GM23338 (cell line): ENCODE results near the gene STON2. TPM values are rescaled to one million over a fixed set of nuclear protein-coding genes. Genes with fewer than 3 reads are reported as not detected.
A peak's percentile ranks its signal among the peaks of the same experiment; 100 is the strongest.

Experiments used
- ATAC-seq: fragments of 200-7000 bp; cut with Tn5 transposase; 3 replicates; pipeline ENCODE4 v1.9.1; 2020
- DNase-seq: peaks from one replicate; pipeline ENCODE4 v3.0.0-alpha.2; 2015; ENCODE audit warnings: low spot score
- H2AFZ ChIP-seq: fragments of 200-600 bp; sonication (generic); 2 replicates; pipeline ENCODE4 v1.8.0; 2016; ENCODE audit warnings: antibody characterized with exemption, mild to moderate bottlenecking, moderate library complexity
- H3F3A ChIP-seq: fragments of 200-600 bp; sonication (generic); replicated peaks from 2 replicates; pipeline ENCODE4 v1.8.0; 2017; ENCODE audit warnings: antibody characterized with exemption, mixed run types, low read depth
- H3K27ac ChIP-seq: fragments of 200-600 bp; sonication (generic); 2 replicates; pipeline ENCODE4 v1.6.1; 2016; ENCODE audit warnings: low read depth
- H3K27me3 ChIP-seq: fragments of 200-600 bp; sonication (generic); 2 replicates; pipeline ENCODE4 v1.8.0; 2016; ENCODE audit warnings: mild to moderate bottlenecking, mixed run types, moderate library complexity; ENCODE audit not compliant: insufficient read depth
- H3K36me3 ChIP-seq: fragments of 200-600 bp; sonication (generic); 2 replicates; pipeline ENCODE4 v1.8.0; 2016; ENCODE audit warnings: mild to moderate bottlenecking; ENCODE audit not compliant: insufficient read depth
- H3K4me1 ChIP-seq: fragments of 200-600 bp; sonication (generic); 2 replicates; pipeline ENCODE4 v1.8.0; 2016; ENCODE audit warnings: mild to moderate bottlenecking, moderate library complexity; ENCODE audit not compliant: insufficient read depth
- H3K4me2 ChIP-seq: fragments of 200-600 bp; sonication (generic); 2 replicates; pipeline ENCODE4 v1.7.1; 2017; ENCODE audit warnings: mixed run types
- H3K4me3 ChIP-seq: fragments of 200-600 bp; sonication (generic); 2 replicates; pipeline ENCODE4 v1.6.1; 2016; ENCODE audit warnings: mixed run types
- H3K79me2 ChIP-seq: fragments of 200-600 bp; sonication (generic); replicated peaks from 2 replicates; pipeline ENCODE4 v1.8.0; 2017; ENCODE audit warnings: mild to moderate bottlenecking; ENCODE audit not compliant: insufficient read depth
- H3K9me2 ChIP-seq: fragments of 200-600 bp; sonication (generic); 2 replicates; pipeline ENCODE4 v1.8.0; 2017; ENCODE audit not compliant: insufficient read depth
- H4K20me1 ChIP-seq: fragments of 200-600 bp; sonication (generic); replicated peaks from 2 replicates; pipeline ENCODE4 v1.8.0; 2017; ENCODE audit warnings: mild to moderate bottlenecking; ENCODE audit not compliant: insufficient read depth
- H3K27ac Mint-ChIP-seq: 2 replicates; pipeline ENCODE4 v1.8.0; 2020; ENCODE audit warnings: inconsistent platforms, mild to moderate bottlenecking, moderate library complexity, mixed read lengths
- H3K27me3 Mint-ChIP-seq: 3 replicates; pipeline ENCODE4 v1.8.0; 2022; ENCODE audit warnings: low read depth, mild to moderate bottlenecking, moderate library complexity, mixed read lengths, inconsistent platforms; ENCODE audit not compliant: insufficient read depth, poor library complexity
- H3K36me3 Mint-ChIP-seq: 3 replicates; pipeline ENCODE4 v1.8.0; 2021; ENCODE audit warnings: low read depth, mild to moderate bottlenecking, inconsistent platforms, moderate library complexity, mixed read lengths
- H3K4me1 Mint-ChIP-seq: 3 replicates; pipeline ENCODE4 v1.8.0; 2020; ENCODE audit warnings: mild to moderate bottlenecking, inconsistent platforms, mixed read lengths
- H3K4me3 Mint-ChIP-seq: 3 replicates; pipeline ENCODE4 v1.8.0; 2021; ENCODE audit warnings: moderate library complexity, mild to moderate bottlenecking, inconsistent platforms, mixed read lengths
- H3K9me3 Mint-ChIP-seq: 3 replicates; pipeline ENCODE4 v1.8.0; 2020; ENCODE audit warnings: moderate library complexity, mild to moderate bottlenecking, inconsistent platforms, mixed read lengths
- CREB1 ChIP-seq: fragments of 250-450 bp; sonication (Bioruptor Pico); IDR thresholded peaks from 2 replicates; pipeline ENCODE4 v1.5.0; 2020; ENCODE audit warnings: low read depth, mild to moderate bottlenecking, moderate library complexity
- POLR2AphosphoS5 ChIP-seq: IDR thresholded peaks from 2 replicates; pipeline ENCODE4 v1.6.1; 2016; ENCODE audit warnings: antibody characterized with exemption, low read depth
- polyA plus RNA-seq: library from polyadenylated mRNA; unstranded; fragments of >200 nt; fragmentation: Nextera tagmentation; extraction: Ambion mirVana; gene quantifications from 2 replicates; pipeline ENCODE4 v1.2.1, GENCODE V29; 2016
- total RNA-seq: library from RNA; depleted of rRNA; stranded (reverse); fragments of >200 nt; shearing (Covaris generic); gene quantifications from 2 replicates; pipeline ENCODE4 v1.2.3, GENCODE V29; 2014
- TF ChIP-seq, protein P1 (sequence below): IDR thresholded peaks from one replicate; pipeline ENCODE4 v1.6.1; 2018; ENCODE audit warnings: antibody characterized with exemption; ENCODE audit not compliant: unreplicated experiment
- TF ChIP-seq, protein P2 (sequence below), 2 experiments: fragments of 200-600 bp in 1 of 2; sonication (generic) in 1 of 2; conservative IDR thresholded peaks; 2 replicates each; pipeline versions ENCODE4 v1.5.1 to v1.6.1; 2016 to 2017; ENCODE audit warnings: antibody characterized with exemption in 2 of 2, low read depth in 2 of 2, mild to moderate bottlenecking in 2 of 2, moderate library complexity in 1 of 2
- TF ChIP-seq, protein P3 (sequence below): fragments of 250-450 bp; sonication (Bioruptor Pico); IDR thresholded peaks from 2 replicates; pipeline ENCODE4 v1.5.0; 2020; ENCODE audit warnings: mild to moderate bottlenecking, moderate library complexity

STON2 gene
- total and polyA plus RNA-seq, 2 experiments from 2014 or later = 8.2 to 71.0 TPM

DNA sequence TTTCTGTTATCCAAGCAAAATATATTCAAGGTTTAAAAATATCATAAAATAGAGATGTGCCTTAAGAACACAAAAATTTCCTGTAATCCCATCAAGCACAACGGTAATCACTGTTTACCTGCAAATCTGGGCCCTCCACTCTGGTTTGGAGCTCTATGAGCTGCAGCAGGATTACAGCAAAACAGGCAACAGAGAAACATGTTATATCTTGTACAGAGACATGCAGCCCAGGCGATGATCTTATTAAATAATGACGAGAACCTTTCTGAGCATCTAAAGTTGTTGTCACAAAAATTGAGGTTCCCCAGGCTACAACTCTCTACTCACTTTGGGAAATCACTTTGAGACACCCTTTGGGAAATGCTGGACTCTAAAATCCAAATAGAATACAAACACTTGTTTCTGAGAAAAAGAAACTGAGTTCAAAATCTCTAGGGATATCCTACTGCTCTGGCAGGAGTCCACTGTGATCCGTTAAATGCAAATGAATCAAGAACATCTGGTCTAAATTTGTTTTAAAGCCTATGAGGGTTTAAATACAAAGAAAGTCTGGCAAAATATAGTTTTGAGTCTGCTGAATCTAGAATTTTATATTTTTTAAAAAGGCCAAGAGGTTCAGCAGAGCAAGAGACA lies 36.3 kb downstream of the STON2 start:
- peaks cover 24% of the 10 kb centered on the region for H3K4me1 ChIP-seq
- H3K4me1 Mint-ChIP-seq = peaks cover 29% of the 10 kb centered on the region
- no peak overlapping the region for H3K27ac ChIP-seq
- H3K4me3 Mint-ChIP-seq = no peak overlapping the region
- peaks cover 2% of the 10 kb centered on the region for H3K27me3 Mint-ChIP-seq
- no peaks in the 10 kb centered on the region for H3K27me3 ChIP-seq
- no peaks in the 10 kb centered on the region for H3K36me3 ChIP-seq
- no peak overlapping the region for H3K4me3 ChIP-seq
- peak overlapping the region; percentile 66 for H3K27ac Mint-ChIP-seq
- peaks cover 18% of the 10 kb centered on the region for H3K79me2 ChIP-seq
- ATAC-seq (no peak), DNase-seq (no peak)
- no peaks in the 10 kb centered on the region for H3K9me2 ChIP-seq
- no peak overlapping the region for H3K4me2 ChIP-seq
- no peak for TF ChIP-seq CREB1 (CRISPR knock-in tag)
- TF ChIP-seq, protein P1, sequence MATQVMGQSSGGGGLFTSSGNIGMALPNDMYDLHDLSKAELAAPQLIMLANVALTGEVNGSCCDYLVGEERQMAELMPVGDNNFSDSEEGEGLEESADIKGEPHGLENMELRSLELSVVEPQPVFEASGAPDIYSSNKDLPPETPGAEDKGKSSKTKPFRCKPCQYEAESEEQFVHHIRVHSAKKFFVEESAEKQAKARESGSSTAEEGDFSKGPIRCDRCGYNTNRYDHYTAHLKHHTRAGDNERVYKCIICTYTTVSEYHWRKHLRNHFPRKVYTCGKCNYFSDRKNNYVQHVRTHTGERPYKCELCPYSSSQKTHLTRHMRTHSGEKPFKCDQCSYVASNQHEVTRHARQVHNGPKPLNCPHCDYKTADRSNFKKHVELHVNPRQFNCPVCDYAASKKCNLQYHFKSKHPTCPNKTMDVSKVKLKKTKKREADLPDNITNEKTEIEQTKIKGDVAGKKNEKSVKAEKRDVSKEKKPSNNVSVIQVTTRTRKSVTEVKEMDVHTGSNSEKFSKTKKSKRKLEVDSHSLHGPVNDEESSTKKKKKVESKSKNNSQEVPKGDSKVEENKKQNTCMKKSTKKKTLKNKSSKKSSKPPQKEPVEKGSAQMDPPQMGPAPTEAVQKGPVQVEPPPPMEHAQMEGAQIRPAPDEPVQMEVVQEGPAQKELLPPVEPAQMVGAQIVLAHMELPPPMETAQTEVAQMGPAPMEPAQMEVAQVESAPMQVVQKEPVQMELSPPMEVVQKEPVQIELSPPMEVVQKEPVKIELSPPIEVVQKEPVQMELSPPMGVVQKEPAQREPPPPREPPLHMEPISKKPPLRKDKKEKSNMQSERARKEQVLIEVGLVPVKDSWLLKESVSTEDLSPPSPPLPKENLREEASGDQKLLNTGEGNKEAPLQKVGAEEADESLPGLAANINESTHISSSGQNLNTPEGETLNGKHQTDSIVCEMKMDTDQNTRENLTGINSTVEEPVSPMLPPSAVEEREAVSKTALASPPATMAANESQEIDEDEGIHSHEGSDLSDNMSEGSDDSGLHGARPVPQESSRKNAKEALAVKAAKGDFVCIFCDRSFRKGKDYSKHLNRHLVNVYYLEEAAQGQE = no peak
- no peaks in the 10 kb centered on the region for H4K20me1 ChIP-seq
- H3K36me3 Mint-ChIP-seq = peaks cover 2% of the 10 kb centered on the region; the same call in 1 of the 3 replicates
- 0 out of 2 replicates have a peak, but pooled peaks cover 2% of the 10 kb centered on the region for H3F3A ChIP-seq
- no peaks in the 10 kb centered on the region for H3K9me3 Mint-ChIP-seq
- H2AFZ ChIP-seq = no peak overlapping the region

DNA sequence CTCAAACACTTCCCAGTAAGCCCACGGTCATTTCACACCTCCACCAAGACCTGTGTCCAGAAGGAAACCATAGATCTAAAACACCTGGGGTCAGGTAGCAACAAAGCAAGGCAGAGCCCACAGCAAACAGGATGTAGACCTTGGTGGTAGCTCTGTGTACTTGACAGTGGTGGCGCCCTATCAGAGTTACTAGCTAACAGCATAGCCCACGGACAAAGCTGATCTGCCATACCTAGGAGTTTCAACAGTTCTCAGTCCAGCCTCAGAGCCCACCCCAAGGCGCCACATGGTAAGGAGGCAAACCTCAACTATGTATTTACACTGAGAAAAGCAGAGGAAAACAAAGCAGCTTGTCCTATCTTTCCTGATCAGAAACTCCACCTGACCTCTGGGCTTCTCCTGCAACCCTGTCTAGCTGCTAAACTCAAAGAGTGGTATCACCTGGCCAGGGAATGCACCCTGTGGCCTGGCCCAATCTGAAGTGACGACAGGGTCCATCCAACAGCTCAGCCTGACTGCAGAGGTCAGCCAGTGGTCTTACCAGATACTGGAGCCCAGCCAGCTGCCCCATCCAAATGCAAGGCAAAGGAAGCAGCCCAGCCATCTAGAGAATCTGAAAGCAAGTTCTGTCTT lies 46.3 kb downstream of the STON2 start:
- no peak overlapping the region for H3K4me3 ChIP-seq
- peaks cover 5% of the 10 kb centered on the region; the same call in 1 of the 2 replicates for H3K36me3 ChIP-seq
- peaks cover 21% of the 10 kb centered on the region for H3K79me2 ChIP-seq
- TF ChIP-seq, protein P2, sequence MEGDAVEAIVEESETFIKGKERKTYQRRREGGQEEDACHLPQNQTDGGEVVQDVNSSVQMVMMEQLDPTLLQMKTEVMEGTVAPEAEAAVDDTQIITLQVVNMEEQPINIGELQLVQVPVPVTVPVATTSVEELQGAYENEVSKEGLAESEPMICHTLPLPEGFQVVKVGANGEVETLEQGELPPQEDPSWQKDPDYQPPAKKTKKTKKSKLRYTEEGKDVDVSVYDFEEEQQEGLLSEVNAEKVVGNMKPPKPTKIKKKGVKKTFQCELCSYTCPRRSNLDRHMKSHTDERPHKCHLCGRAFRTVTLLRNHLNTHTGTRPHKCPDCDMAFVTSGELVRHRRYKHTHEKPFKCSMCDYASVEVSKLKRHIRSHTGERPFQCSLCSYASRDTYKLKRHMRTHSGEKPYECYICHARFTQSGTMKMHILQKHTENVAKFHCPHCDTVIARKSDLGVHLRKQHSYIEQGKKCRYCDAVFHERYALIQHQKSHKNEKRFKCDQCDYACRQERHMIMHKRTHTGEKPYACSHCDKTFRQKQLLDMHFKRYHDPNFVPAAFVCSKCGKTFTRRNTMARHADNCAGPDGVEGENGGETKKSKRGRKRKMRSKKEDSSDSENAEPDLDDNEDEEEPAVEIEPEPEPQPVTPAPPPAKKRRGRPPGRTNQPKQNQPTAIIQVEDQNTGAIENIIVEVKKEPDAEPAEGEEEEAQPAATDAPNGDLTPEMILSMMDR (conservative IDR thresholded peaks at IDR 0.05; ENCODE audit: low read depth in 2 of 2) = peak in 1 of 2 experiments; percentile 47; a peak in 2 of 4 replicates
- no peak for TF ChIP-seq POLR2AphosphoS5
- TF ChIP-seq, protein P3, sequence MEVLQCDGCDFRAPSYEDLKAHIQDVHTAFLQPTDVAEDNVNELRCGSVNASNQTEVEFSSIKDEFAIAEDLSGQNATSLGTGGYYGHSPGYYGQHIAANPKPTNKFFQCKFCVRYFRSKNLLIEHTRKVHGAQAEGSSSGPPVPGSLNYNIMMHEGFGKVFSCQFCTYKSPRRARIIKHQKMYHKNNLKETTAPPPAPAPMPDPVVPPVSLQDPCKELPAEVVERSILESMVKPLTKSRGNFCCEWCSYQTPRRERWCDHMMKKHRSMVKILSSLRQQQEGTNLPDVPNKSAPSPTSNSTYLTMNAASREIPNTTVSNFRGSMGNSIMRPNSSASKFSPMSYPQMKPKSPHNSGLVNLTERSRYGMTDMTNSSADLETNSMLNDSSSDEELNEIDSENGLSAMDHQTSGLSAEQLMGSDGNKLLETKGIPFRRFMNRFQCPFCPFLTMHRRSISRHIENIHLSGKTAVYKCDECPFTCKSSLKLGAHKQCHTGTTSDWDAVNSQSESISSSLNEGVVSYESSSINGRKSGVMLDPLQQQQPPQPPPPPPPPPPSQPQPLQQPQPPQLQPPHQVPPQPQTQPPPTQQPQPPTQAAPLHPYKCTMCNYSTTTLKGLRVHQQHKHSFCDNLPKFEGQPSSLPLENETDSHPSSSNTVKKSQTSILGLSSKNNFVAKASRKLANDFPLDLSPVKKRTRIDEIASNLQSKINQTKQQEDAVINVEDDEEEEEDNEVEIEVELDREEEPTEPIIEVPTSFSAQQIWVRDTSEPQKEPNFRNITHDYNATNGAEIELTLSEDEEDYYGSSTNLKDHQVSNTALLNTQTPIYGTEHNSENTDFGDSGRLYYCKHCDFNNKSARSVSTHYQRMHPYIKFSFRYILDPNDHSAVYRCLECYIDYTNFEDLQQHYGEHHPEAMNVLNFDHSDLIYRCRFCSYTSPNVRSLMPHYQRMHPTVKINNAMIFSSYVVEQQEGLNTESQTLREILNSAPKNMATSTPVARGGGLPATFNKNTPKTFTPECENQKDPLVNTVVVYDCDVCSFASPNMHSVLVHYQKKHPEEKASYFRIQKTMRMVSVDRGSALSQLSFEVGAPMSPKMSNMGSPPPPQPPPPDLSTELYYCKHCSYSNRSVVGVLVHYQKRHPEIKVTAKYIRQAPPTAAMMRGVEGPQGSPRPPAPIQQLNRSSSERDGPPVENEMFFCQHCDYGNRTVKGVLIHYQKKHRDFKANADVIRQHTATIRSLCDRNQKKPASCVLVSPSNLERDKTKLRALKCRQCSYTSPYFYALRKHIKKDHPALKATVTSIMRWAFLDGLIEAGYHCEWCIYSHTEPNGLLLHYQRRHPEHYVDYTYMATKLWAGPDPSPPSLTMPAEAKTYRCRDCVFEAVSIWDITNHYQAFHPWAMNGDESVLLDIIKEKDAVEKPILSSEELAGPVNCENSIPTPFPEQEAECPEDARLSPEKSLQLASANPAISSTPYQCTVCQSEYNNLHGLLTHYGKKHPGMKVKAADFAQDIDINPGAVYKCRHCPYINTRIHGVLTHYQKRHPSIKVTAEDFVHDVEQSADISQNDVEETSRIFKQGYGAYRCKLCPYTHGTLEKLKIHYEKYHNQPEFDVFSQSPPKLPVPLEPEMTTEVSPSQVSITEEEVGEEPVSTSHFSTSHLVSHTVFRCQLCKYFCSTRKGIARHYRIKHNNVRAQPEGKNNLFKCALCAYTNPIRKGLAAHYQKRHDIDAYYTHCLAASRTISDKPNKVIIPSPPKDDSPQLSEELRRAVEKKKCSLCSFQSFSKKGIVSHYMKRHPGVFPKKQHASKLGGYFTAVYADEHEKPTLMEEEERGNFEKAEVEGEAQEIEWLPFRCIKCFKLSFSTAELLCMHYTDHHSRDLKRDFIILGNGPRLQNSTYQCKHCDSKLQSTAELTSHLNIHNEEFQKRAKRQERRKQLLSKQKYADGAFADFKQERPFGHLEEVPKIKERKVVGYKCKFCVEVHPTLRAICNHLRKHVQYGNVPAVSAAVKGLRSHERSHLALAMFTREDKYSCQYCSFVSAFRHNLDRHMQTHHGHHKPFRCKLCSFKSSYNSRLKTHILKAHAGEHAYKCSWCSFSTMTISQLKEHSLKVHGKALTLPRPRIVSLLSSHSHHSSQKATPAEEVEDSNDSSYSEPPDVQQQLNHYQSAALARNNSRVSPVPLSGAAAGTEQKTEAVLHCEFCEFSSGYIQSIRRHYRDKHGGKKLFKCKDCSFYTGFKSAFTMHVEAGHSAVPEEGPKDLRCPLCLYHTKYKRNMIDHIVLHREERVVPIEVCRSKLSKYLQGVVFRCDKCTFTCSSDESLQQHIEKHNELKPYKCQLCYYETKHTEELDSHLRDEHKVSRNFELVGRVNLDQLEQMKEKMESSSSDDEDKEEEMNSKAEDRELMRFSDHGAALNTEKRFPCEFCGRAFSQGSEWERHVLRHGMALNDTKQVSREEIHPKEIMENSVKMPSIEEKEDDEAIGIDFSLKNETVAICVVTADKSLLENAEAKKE (CRISPR knock-in tag) = no peak
- no peaks in the 10 kb centered on the region for H3K9me2 ChIP-seq
- H3F3A ChIP-seq = no peaks in the 10 kb centered on the region
- no peak overlapping the region for H2AFZ ChIP-seq
- DNase-seq (peak; percentile 38), ATAC-seq (peak; percentile 79)
- Mint-ChIP-seq H3K36me3 (peaks cover 26% of the 10 kb centered on the region), H3K4me3 (no peak overlapping the region), H3K27ac (0 out of 2 replicates have a peak overlapping the region, but pooled peaks have one; percentile 34), H3K27me3 (peaks cover 4% of the 10 kb centered on the region), H3K9me3 (peaks cover 15% of the 10 kb centered on the region), H3K4me1 (peaks cover 7% of the 10 kb centered on the region)
- no peak overlapping the region for H3K4me2 ChIP-seq
- no peaks in the 10 kb centered on the region for H3K4me1 ChIP-seq
- H4K20me1 ChIP-seq = 0 out of 2 replicates have a peak, but pooled peaks cover 5% of the 10 kb centered on the region
- no peaks in the 10 kb centered on the region for H3K27me3 ChIP-seq
- H3K27ac ChIP-seq = no peak overlapping the region
